GM21825 (cell line): ENCODE data around the gene VLDLR.
"Not testable (repeated sequence)": the region's sequence is repeated elsewhere in the genome, so short reads cannot be mapped to it uniquely, and the experiment has no call there.

ENCODE experiments used
- ATAC-seq: cut with Tn5 transposase; IDR thresholded peaks from one replicate; pipeline ENCODE4 v1.9.1; 2021; ENCODE audit warnings: mild to moderate bottlenecking, moderate library complexity; ENCODE audit not compliant: unreplicated experiment

The VLDLR gene

DNA sequence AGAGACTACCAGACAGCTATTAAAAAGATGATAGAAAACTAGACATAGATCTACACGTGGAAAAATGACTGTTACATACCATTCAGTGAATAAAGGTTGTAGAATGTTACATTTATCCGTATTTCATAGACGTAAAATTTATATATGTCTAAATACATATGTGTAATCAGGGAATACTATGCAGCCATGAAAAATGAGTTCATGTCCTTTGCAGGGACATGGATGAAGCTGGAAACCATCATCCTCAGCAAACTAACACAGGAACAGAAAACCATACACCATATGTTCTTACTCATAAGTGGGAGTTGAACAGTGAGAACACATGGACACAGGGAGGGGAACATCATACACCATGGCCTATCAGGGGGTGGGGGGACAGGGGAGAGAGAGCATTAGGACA is 85.7 kb downstream of the VLDLR start:
- ATAC-seq: not testable (repeated sequence)
